ENCODE data around the gene AIPL1. TPM values are rescaled to one million over a fixed set of nuclear protein-coding genes. Genes with fewer than 3 reads are reported as not detected.

The AIPL1 gene
- total RNA-seq, 3 donors from 2014 or later (not counting 1 experiment from before 2014, with no cell fraction given) = not detected

DNA sequence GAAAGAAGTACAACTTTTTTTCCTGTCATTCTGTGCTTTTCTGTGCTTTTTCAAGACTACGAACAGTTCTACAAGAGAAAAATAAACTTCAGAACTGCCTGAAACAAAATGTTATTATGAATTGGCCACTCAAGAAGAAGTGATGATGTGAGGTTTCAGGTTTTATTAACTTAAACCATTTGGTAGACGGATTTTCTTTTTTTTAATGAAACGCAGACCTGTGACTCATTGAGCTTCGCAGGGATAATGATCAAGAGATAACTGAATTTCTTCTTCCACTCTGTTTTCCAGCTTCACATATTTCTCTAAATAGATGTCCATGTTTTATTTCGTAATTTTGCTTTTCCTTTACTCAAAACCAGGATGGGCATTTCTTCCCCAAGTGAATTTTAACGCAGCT is 32.7 kb downstream of the AIPL1 start:
- Histone ChIP-seq H3K36me3 (ENCODE audit: control insufficient read depth, insufficient read depth, low read length) (no peaks in the 10 kb centered on the region), H3K9me3 (ENCODE audit: control insufficient read depth, insufficient read depth, low read length) (no peaks in the 10 kb centered on the region), H3K27ac (ENCODE audit: low read length) (no peak overlapping the region), H3K4me3 (ENCODE audit: low read length) (no peak overlapping the region), H3K4me1 (ENCODE audit: control insufficient read depth, insufficient read depth, low read length) (no peaks in the 10 kb centered on the region), H3K27me3 (ENCODE audit: control insufficient read depth, insufficient read depth, low read length) (no peaks in the 10 kb centered on the region)
- H3K4me3 Mint-ChIP-seq = no peak overlapping the region
- 89% methylated on average over 6 of the region's 6 CpGs for WGBS (ENCODE audit: insufficient coverage)
- intact Hi-C loops (cut with micrococcal nuclease) = no loop called here
- H3K36me3 Mint-ChIP-seq = no peaks in the 10 kb centered on the region
- no peaks in the 10 kb centered on the region for H3K4me1 Mint-ChIP-seq
- DNase-seq (no peak), ATAC-seq (no peak)
- peaks cover 14 to 24% of the 10 kb centered on the region in 2 donors for H3K27me3 Mint-ChIP-seq (ENCODE audit: low read depth in 2 of 2)
- H3K27ac Mint-ChIP-seq = no peak overlapping the region
- H3K9me3 Mint-ChIP-seq = no peaks in the 10 kb centered on the region
- TF ChIP-seq, protein P1, sequence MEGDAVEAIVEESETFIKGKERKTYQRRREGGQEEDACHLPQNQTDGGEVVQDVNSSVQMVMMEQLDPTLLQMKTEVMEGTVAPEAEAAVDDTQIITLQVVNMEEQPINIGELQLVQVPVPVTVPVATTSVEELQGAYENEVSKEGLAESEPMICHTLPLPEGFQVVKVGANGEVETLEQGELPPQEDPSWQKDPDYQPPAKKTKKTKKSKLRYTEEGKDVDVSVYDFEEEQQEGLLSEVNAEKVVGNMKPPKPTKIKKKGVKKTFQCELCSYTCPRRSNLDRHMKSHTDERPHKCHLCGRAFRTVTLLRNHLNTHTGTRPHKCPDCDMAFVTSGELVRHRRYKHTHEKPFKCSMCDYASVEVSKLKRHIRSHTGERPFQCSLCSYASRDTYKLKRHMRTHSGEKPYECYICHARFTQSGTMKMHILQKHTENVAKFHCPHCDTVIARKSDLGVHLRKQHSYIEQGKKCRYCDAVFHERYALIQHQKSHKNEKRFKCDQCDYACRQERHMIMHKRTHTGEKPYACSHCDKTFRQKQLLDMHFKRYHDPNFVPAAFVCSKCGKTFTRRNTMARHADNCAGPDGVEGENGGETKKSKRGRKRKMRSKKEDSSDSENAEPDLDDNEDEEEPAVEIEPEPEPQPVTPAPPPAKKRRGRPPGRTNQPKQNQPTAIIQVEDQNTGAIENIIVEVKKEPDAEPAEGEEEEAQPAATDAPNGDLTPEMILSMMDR (IDR thresholded peaks at IDR 0.05) = no peak

DNA sequence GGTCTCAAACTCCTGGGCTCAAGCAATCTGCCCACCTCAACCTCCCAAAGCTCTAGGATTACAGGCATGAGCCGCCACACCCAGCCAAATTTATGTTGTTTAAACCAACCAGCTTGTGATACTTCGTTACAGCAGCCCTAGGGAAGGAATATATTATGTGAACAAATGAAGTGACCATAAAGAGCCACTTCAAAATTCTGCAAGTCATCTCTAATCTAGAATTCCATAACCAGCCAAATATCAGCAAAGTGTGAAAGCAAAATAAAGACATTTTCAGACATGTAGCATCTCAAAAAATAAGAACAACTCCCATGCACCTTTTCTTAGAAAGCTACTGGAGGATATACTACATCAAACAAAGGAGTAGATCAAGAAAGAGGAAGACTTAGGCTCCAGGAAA is 36.0 kb downstream of the AIPL1 start:
- ATAC-seq (no peak), DNase-seq (no peak)
- H3K27me3 Mint-ChIP-seq (ENCODE audit: low read depth in 2 of 2) = peaks cover 17 to 27% of the 10 kb centered on the region in 2 donors
- no peaks in the 10 kb centered on the region for H3K4me1 ChIP-seq (ENCODE audit: control insufficient read depth, insufficient read depth, low read length)
- no peak overlapping the region for H3K4me3 Mint-ChIP-seq
- H3K27ac ChIP-seq (ENCODE audit: low read length) = no peak overlapping the region
- WGBS (ENCODE audit: insufficient coverage) = 80% methylated on average over 1 of the region's 2 CpGs
- no peaks in the 10 kb centered on the region for H3K36me3 Mint-ChIP-seq
- no peaks in the 10 kb centered on the region for H3K27me3 ChIP-seq (ENCODE audit: control insufficient read depth, insufficient read depth, low read length)
- H3K9me3 Mint-ChIP-seq = no peaks in the 10 kb centered on the region
- no peak overlapping the region for H3K27ac Mint-ChIP-seq
- TF ChIP-seq, protein P1 (IDR thresholded peaks at IDR 0.05) = no peak
- intact Hi-C loops (cut with micrococcal nuclease) = no loop called here
- H3K4me1 Mint-ChIP-seq = no peaks in the 10 kb centered on the region
- no peak overlapping the region for H3K4me3 ChIP-seq (ENCODE audit: low read length)
- no peaks in the 10 kb centered on the region for H3K9me3 ChIP-seq (ENCODE audit: control insufficient read depth, insufficient read depth, low read length)
- no peaks in the 10 kb centered on the region for H3K36me3 ChIP-seq (ENCODE audit: control insufficient read depth, insufficient read depth, low read length)

DNA sequence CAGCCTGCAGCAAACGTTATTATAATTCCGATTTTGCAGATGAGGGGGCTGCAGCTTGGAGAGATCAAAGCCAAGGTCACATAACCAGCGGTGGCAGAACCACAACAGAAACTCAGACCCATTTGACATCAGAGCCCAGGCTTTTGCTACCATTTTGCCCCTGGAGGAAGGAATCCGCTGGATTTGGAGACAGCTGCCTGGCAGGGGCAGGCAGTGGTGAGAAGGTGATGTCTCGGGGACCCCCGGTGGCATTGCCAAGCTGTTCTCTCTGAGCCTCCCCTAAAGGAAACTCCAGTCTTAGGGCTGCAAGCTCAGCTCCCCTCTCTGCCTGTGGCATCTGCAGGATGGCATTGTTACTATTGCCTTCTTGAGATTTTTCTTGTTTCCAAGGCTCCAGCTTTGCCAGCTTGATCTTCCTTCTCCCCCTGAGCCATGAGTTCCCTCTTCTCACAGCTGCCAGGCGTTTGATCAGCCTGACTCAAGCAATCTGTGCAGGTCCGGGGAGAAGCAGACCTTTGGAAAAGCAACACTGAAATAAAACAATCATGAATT is 40.8 kb downstream of the AIPL1 start:
- DNase-seq (no peak), ATAC-seq (no peak)
- intact Hi-C loops (cut with micrococcal nuclease) = no loop called here
- Mint-ChIP-seq H3K9me3 (no peaks in the 10 kb centered on the region), H3K4me1 (no peaks in the 10 kb centered on the region), H3K27ac (no peak overlapping the region), H3K36me3 (no peaks in the 10 kb centered on the region), H3K27me3 (ENCODE audit: low read depth in 2 of 2) (peaks cover 9 to 35% of the 10 kb centered on the region in 2 donors), H3K4me3 (no peak overlapping the region)
- Histone ChIP-seq H3K27ac (ENCODE audit: low read length) (no peak overlapping the region), H3K36me3 (ENCODE audit: control insufficient read depth, insufficient read depth, low read length) (no peaks in the 10 kb centered on the region), H3K27me3 (ENCODE audit: control insufficient read depth, insufficient read depth, low read length) (no peaks in the 10 kb centered on the region), H3K4me3 (ENCODE audit: low read length) (no peak overlapping the region), H3K9me3 (ENCODE audit: control insufficient read depth, insufficient read depth, low read length) (no peaks in the 10 kb centered on the region), H3K4me1 (ENCODE audit: control insufficient read depth, insufficient read depth, low read length) (no peaks in the 10 kb centered on the region)
- WGBS (ENCODE audit: insufficient coverage) = 61% methylated on average over 8 of the region's 8 CpGs
- TF ChIP-seq, protein P1 (IDR thresholded peaks at IDR 0.05) = no peak

DNA sequence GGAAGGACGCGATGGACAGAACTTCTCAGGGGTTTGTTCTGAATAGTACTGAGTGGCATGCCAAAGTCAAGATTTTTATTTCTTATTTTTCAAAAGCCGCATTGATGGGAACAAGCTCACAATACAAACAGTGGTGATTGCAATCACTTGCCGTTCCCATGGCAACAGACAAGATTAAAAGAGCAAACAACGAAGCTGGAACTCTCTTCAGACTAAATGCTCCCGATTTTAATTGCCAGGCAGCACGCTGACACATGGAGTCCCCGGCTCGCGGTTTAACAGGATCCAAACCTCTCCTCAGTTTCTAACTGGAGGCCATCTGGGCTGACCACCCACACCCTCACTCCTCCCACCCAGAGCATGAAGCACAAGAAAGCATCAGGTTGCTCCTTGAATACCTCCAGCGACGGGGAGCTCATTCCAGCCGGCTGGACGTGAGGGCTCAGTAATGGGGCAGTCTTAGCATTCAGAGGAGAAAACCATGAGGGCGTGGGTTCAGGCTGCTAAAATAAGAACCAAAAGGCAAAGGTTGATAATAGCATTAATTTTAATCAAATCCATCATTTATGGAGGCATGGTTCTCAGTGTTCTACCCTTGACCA is 41.5 kb downstream of the AIPL1 start:
- DNase-seq = no peak
- no peak overlapping the region for H3K27ac ChIP-seq (ENCODE audit: low read length)
- no peaks in the 10 kb centered on the region for H3K4me1 ChIP-seq (ENCODE audit: control insufficient read depth, insufficient read depth, low read length)
- Mint-ChIP-seq H3K36me3 (no peaks in the 10 kb centered on the region), H3K4me1 (no peaks in the 10 kb centered on the region), H3K27ac (no peak overlapping the region), H3K4me3 (no peak overlapping the region), H3K9me3 (no peaks in the 10 kb centered on the region), H3K27me3 (ENCODE audit: low read depth in 2 of 2) (peaks cover 7 to 35% of the 10 kb centered on the region in 2 donors)
- TF ChIP-seq, protein P1 (IDR thresholded peaks at IDR 0.05) = no peak
- H3K36me3 ChIP-seq (ENCODE audit: control insufficient read depth, insufficient read depth, low read length) = no peaks in the 10 kb centered on the region
- intact Hi-C loops (cut with micrococcal nuclease) = no loop called here
- H3K4me3 ChIP-seq (ENCODE audit: low read length) = no peak overlapping the region
- no peak for ATAC-seq
- H3K27me3 ChIP-seq (ENCODE audit: control insufficient read depth, insufficient read depth, low read length) = no peaks in the 10 kb centered on the region
- WGBS (ENCODE audit: insufficient coverage) = 67% methylated on average over 15 of the region's 15 CpGs
- H3K9me3 ChIP-seq (ENCODE audit: control insufficient read depth, insufficient read depth, low read length) = no peaks in the 10 kb centered on the region

Data from natural killer cell (primary cell).